GM12874 (cell line): Measurements from ENCODE around the gene PDE4C.

Source experiments
- TF ChIP-seq, protein P1 (sequence below): IDR thresholded peaks from 2 replicates; pipeline ENCODE4 v1.5.1; 2011; ENCODE audit warnings: low read depth, mild to moderate bottlenecking, control low read depth, low read length, moderate library complexity; ENCODE audit not compliant: insufficient read depth

PDE4C gene

DNA sequence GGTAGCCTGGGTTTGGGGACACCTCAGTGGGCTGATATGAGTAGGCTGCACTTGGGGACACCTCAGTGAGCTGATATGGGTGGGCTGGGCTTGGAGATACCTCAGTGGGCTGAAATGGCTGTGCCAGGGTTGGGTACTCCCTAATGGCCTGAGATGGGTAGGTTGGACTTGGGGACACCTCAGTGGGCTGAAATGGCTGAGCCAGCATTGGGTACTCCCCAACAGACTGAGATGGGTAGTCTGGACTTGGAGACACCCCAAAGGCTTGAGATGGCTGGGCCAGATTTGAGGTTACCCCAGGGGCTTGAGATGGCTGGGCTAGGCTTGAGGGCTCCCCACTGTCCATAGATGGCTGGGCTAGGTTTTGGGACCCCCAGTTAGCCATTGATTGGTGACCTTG, 35.9 kb upstream of the PDE4C start:
- TF ChIP-seq, protein P1, sequence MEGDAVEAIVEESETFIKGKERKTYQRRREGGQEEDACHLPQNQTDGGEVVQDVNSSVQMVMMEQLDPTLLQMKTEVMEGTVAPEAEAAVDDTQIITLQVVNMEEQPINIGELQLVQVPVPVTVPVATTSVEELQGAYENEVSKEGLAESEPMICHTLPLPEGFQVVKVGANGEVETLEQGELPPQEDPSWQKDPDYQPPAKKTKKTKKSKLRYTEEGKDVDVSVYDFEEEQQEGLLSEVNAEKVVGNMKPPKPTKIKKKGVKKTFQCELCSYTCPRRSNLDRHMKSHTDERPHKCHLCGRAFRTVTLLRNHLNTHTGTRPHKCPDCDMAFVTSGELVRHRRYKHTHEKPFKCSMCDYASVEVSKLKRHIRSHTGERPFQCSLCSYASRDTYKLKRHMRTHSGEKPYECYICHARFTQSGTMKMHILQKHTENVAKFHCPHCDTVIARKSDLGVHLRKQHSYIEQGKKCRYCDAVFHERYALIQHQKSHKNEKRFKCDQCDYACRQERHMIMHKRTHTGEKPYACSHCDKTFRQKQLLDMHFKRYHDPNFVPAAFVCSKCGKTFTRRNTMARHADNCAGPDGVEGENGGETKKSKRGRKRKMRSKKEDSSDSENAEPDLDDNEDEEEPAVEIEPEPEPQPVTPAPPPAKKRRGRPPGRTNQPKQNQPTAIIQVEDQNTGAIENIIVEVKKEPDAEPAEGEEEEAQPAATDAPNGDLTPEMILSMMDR: no peak

DNA sequence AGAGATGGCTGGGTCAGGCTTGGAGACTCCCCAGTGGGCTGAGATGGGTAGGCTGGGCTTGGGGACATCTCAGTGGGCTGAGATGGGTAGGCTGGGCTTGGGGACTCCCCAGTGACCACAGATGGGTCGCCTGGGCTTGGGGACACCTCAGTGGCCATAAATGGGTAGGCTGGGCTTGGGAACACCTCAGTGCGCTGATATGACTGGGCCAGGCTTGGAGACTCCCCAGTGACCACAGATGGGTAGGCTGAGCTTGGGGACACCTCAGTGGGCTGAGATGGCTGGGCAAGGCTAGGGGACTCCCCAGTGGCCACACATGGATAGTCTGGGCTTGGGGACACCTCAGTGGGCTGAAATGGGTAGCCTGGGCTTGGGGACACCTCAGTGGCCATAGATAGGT, 35.2 kb upstream of the PDE4C start:
- TF ChIP-seq, protein P1: no peak

DNA sequence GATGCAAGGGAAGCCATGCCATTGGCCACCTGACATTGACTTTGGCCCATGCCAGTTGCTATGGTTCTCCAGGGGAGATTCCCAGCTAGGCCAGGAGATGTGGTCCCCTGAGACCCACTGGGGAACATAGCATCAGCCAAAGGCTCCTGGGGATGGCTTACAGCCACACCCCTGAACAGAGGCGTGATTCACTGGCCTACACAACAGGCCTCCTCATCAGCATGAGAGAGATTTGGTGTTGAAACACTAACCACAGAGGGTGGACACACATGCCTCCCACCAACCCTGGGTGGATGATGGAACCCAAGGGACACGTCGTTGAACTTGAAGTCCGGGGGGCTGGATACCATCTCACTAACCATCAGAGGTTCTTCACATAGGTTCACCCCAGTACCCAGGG, 33.7 kb upstream of the PDE4C start:
- TF ChIP-seq, protein P1: no peak

DNA sequence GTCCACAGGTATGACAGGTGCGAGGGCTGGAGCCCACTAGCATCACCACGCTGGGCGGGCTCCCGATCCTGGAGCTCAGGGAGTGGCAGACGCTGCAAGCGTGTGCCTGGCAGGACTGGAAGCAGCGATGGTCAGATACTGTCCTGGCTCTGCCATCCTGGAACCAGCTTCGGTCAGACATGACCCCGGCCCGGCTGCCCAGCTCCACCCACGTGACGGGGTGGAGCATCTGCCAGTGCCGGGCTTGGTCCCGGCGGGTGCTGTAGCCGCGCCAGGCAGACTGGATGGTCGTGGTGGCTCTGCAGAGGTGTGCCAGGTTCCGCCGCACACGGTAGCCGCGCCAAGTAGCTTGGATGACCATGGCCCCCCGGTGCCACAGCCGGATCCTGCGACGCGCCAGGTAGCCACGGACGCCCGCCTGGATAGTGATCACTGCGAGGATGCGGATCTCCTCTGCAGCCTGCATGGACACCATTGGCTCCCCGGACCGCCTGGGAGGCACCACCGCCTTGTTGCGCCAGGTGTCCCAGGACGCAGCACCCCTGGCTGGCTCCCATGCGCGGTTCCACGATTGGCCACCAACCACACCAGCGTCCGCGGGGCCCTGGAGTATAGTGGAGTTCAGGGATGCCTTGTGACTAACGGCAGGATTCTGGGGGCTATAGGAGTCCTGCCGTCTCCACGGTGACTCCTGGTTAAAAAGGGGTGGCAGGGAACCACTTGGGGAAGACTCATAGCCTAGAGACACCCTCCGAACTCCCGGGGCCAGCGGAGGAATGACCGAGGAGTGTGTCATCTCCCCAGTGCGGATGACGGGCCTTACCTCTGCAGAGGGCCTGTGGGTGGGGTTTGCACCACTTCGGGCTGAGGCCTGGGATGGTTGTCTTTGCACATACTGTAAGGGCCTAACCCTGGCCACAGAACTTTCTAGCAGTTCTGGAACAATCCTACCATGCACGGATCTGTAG, 31.5 kb upstream of the PDE4C start:
- TF ChIP-seq, protein P1: no peak

DNA sequence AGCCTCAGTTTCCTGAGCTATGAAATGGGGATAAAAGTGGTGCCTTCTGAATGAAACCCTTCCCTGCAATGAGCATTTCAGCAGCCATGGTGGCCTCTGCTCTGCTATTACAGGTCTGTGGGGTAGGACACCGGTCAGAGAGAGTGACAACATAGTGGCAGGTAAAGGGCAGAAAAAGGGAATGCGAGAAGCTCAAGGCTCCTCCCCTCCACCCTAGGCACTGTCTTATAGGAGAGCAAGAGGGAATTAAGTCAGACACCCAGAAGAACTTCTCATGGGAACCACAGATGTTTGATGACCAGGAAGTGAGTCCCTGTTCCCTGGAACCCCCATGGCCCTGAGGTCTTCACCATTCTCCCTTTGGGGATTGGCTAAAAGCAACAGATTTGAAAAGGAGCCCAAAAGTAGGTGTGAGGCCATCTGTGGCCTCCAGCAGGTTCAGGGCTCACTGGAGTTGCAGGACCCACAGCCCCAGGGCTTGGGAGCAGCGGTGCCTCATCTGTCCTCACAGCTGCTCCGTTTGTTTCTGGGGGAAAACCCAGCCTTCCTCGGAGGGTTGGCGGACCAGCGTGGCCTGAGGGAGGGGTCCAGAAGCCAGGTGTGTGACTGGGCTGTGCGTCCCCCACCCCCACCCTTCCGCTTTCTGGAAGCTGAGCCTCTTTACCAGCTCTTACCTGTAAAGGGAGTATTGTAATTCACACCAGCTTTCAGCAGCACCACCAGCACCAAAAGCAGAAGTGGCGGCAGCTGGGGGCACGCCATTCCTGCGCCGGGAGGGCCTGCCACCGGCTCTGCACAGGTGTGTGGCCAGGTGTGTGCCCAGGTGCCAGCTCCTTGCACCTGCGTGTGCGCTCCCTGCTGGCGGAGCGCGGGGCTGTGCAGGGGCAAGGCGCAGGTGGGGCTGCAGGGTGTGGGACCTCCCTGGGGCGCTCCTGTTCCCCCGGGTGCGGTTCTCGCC, 28.6 kb upstream of the PDE4C start:
- TF ChIP-seq, protein P1: peak; percentile 34

DNA sequence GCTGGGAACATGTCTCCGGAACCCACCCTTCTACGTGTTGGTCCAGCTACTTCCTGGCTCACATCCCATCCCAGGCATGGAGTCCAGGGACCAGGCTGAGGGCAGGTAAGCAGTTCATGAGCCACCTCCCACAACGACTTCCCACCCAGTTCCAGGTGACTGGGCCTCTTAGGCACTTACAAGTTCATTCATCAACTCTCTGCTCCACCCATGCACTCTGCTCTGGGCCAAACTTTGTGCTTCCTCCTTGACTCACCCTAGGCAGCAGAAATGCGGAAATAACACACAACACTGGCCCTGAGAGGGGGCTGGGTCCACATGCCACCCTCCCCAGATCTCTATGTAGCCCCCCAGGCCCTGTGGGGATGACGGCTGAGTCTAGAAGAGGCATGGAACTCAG, 27.5 kb upstream of the PDE4C start:
- TF ChIP-seq, protein P1: no peak

DNA sequence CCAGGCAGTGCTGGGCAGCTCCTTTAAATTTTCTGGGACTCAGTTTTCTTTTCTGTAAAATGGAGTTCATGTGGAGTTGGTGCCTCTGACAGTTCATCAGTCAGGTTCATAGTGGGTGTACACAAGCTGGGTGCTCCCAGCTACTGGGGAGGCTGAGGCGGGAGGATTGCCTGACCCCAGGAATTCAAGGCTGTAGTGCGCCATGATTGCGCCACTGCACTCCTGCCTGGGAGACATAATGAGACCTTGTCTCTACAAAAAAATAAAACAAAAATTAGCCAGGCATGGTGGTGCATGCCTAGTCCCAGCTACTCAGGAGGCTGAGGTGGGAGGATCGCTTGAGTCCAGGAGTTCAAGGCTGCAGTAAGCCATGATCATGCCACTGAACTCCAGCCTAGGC, 26.9 kb upstream of the PDE4C start:
- TF ChIP-seq, protein P1: no peak
